DND-41 (cell line): ENCODE results near the gene CDYL2.

Source experiments
- CTCF ChIP-seq: IDR thresholded peaks from 2 replicates; pipeline ENCODE4 v1.5.1; 2012; ENCODE audit warnings: borderline replicate concordance, low read length, moderate library complexity, mild to moderate bottlenecking; ENCODE audit not compliant: poor library complexity, severe bottlenecking; ENCODE audit errors: extremely low read depth
- EZH2 ChIP-seq: IDR thresholded peaks from 3 replicates; pipeline ENCODE4 v1.6.1; 2012; ENCODE audit warnings: borderline replicate concordance, low read depth, mild to moderate bottlenecking, moderate library complexity, low read length, inconsistent platforms; ENCODE audit not compliant: severe bottlenecking

- TF ChIP-seq CTCF (no peak), EZH2 (no peak)
Measured at GRCh38 chr16:80739523-80739922, 64.9 kb downstream of the CDYL2 start.
